HepG2 (cell line): ENCODE measurements around the gene DLG4. TPM values are rescaled to one million over a fixed set of nuclear protein-coding genes. Genes with fewer than 3 reads are reported as not detected.

ENCODE experiments used
- ESRRA ChIP-seq: sonication (generic); formaldehyde crosslinking; IDR thresholded peaks from 2 replicates; pipeline ENCODE4 v1.5.1; 2020; ENCODE audit warnings: mild to moderate bottlenecking, low read depth, missing genetic modification reagents
- HNF4A ChIP-seq: sonication (generic); formaldehyde crosslinking; IDR thresholded peaks from 2 replicates; pipeline ENCODE4 v1.4.0; 2020; ENCODE audit warnings: missing genetic modification reagents
- MIER2 ChIP-seq: IDR thresholded peaks from 2 replicates; pipeline ENCODE4 v1.6.1; 2016; ENCODE audit warnings: missing biosample characterization, missing genetic modification reagents
- POLR2A ChIP-seq, 2 experiments: IDR thresholded peaks; 2 replicates each; pipeline ENCODE4 v1.6.1; 2011; ENCODE audit warnings: low read depth in 2 of 2, low read length in 2 of 2, mild to moderate bottlenecking in 1 of 2, moderate library complexity in 1 of 2; ENCODE audit not compliant: insufficient read depth in 1 of 2
- PTBP1 ChIP-seq: fragments of 200-400 bp; formaldehyde crosslinking; IDR thresholded peaks from 2 replicates; pipeline ENCODE4 v1.6.1; 2018; ENCODE audit warnings: low read length, low read depth; ENCODE audit not compliant: poor library complexity, severe bottlenecking
- RBFOX2 ChIP-seq: fragments of 200-400 bp; formaldehyde crosslinking; IDR thresholded peaks from 2 replicates; pipeline ENCODE4 v1.6.1; 2017; ENCODE audit warnings: low read depth, mild to moderate bottlenecking, low read length
- RBM39 ChIP-seq: fragments of 200-400 bp; formaldehyde crosslinking; IDR thresholded peaks from one replicate; pipeline ENCODE4 v1.6.1; 2018; ENCODE audit warnings: antibody characterized with exemption, mild to moderate bottlenecking, low read depth, low read length; ENCODE audit not compliant: poor library complexity, severe bottlenecking
- TBP ChIP-seq: sonication (generic); formaldehyde crosslinking; IDR thresholded peaks from 2 replicates; pipeline ENCODE4 v1.5.0; 2020; ENCODE audit warnings: missing genetic modification reagents
- TBX2 ChIP-seq: sonication (generic); formaldehyde crosslinking; IDR thresholded peaks from 2 replicates; pipeline ENCODE4 v1.5.0; 2020; ENCODE audit warnings: missing genetic modification reagents, mild to moderate bottlenecking, borderline replicate concordance
- TFDP1 ChIP-seq: IDR thresholded peaks from 2 replicates; pipeline ENCODE4 v1.6.1; 2016; ENCODE audit warnings: missing compliant biosample characterization, missing genetic modification reagents, borderline replicate concordance
- U2AF2 ChIP-seq: fragments of 200-400 bp; formaldehyde crosslinking; IDR thresholded peaks from 2 replicates; pipeline ENCODE4 v1.6.1; 2017; ENCODE audit warnings: low read depth, mild to moderate bottlenecking, low read length
- ZBTB40 ChIP-seq, 2 experiments: fragments of 450-650 bp in 1 of 2; sonication (generic) in 1 of 2; formaldehyde crosslinking in 1 of 2; IDR thresholded peaks; 2 replicates each; pipeline versions ENCODE4 v1.6.1 to v1.8.0; 2016 to 2022; ENCODE audit warnings: antibody characterized with exemption in 1 of 2, mild to moderate bottlenecking in 1 of 2, missing genetic modification reagents in 1 of 2
- ZNF18 ChIP-seq: sonication (generic); formaldehyde crosslinking; IDR thresholded peaks from 2 replicates; pipeline ENCODE4 v1.8.0; 2022; ENCODE audit warnings: mild to moderate bottlenecking, missing genetic modification reagents; ENCODE audit not compliant: insufficient replicate concordance
- ZNF563 ChIP-seq: sonication (generic); formaldehyde crosslinking; IDR thresholded peaks from 2 replicates; pipeline ENCODE4 v1.8.0; 2022; ENCODE audit warnings: mild to moderate bottlenecking, moderate library complexity, missing genetic modification reagents
- ZNF589 ChIP-seq: sonication (generic); formaldehyde crosslinking; conservative IDR thresholded peaks from 2 replicates; pipeline ENCODE4 v1.8.0; 2022; ENCODE audit warnings: mild to moderate bottlenecking, moderate library complexity, missing genetic modification reagents
- ZNF724P ChIP-seq: sonication (generic); formaldehyde crosslinking; IDR thresholded peaks from 2 replicates; pipeline ENCODE4 v1.8.0; 2022; ENCODE audit warnings: missing genetic modification reagents, borderline replicate concordance
- polyA plus RNA-seq, 8 experiments: library from polyadenylated mRNA; depleted of rRNA in 3 of 8; stranded (reverse) in 7 of 8; unstranded in 1 of 8; fragments of >200 nt; fragmentation: Illumina TruSeq in 4 of 8; extraction: Trizol in 4 of 8; gene quantifications; 2 replicates each; pipeline versions ENCODE4 v1.2.1 to v1.2.3, GENCODE V29; 2011 to 2016; ENCODE audit warnings: low read depth in 4 of 8, missing spikeins in 1 of 8, mixed read lengths in 1 of 8; ENCODE audit not compliant: insufficient read depth in 1 of 8
- total RNA-seq, 5 experiments: library from RNA; depleted of rRNA; stranded (reverse); fragments of >200 nt; fragmentation: Illumina TruSeq; extraction: Trizol; gene quantifications; 2 replicates each; pipeline ENCODE4 v1.2.3, GENCODE V29; 2016; ENCODE audit warnings: low read depth in 1 of 5

The DLG4 gene
- total and polyA plus RNA-seq, 2 of the 13 experiments (the other 11 are each of a cell fraction or from before 2014, with no cell fraction given): 0.71 to 4.3 TPM

- TF ChIP-seq ZBTB40 (IDR thresholded peaks at IDR 0.05) (no peak), ZBTB40 (CRISPR knock-in tag; IDR thresholded peaks at IDR 0.05) (peak; percentile 56; the same call in 1 of the 2 replicates), ZNF589 (no peak), PTBP1 (no peak), ZNF724P (peak; percentile 88; the same call in 1 of the 2 replicates), ZNF18 (CRISPR knock-in tag) (peak; percentile 13), RBFOX2 (peak; percentile 72), RBM39 (no peak), MIER2 (CRISPR knock-in tag) (no peak), TFDP1 (CRISPR knock-in tag) (peak; percentile 35; the same call in 1 of the 2 replicates), ZNF563 (CRISPR knock-in tag) (peak; percentile 80; the same call in 1 of the 2 replicates), POLR2A (IDR thresholded peaks at IDR 0.05; ENCODE audit: insufficient read depth in 1 of 2, low read depth in 2 of 2, low read length in 2 of 2) (peak; percentile 40 to 48; a peak in 3 of 4 replicates), ESRRA (CRISPR knock-in tag) (peak; percentile 46; the same call in 1 of the 2 replicates), U2AF2 (peak; percentile 71; the same call in 1 of the 2 replicates), HNF4A (peak; percentile 15), TBX2 (CRISPR knock-in tag) (peak; percentile 72; the same call in 1 of the 2 replicates), TBP (CRISPR knock-in tag) (0 out of 2 replicates have a peak, but pooled peaks have one; percentile 29)
These were observed 22.4 kb upstream of the DLG4 start, which contains the start of gene GABARAP (continued) for GRCh38 chr17:7241783-7242716.
